ENCODE data around the gene PIGS. TPM values are rescaled to one million over a fixed set of nuclear protein-coding genes. Genes with fewer than 3 reads are reported as not detected.

The PIGS gene
- total and polyA plus RNA-seq, 8 donors = 14.7 to 105 (median 28.9) TPM

- peaks cover 0 to 21% (median 0%) of the 10 kb centered on the region in 4 donors for H3K36me3 ChIP-seq
- intact Hi-C loops (cut with DNase I; ENCODE audit: low total_unique reads) = no loop called here
- H3K27me3 ChIP-seq = no peaks in the 10 kb centered on the region
- no peak for DNase-seq
- H3K4me1 ChIP-seq = peaks cover 18 to 45% (median 31%) of the 10 kb centered on the region in 4 donors
- no peak overlapping the region for H3K27ac ChIP-seq
- no peak overlapping the region for H3K4me3 ChIP-seq
- no peaks in the 10 kb centered on the region for H3K9me3 ChIP-seq
- 91 to 98% (median 96%) methylated on average over 14 of the region's 14 CpGs for WGBS, 5 donors
- TF ChIP-seq POLR2AphosphoS5 (IDR thresholded peaks at IDR 0.05) (no peak), EP300 (IDR thresholded peaks at IDR 0.05) (no peak), POLR2A (IDR thresholded peaks at IDR 0.05) (no peak), CTCF (IDR thresholded peaks at IDR 0.05) (no peak)
Observed at GRCh38 chr17:28575126-28575795, 3.9 kb upstream of the PIGS start.

- Histone ChIP-seq H3K27ac (no peak overlapping the region), H3K4me1 (peaks cover 23 to 53% (median 37%) of the 10 kb centered on the region in 4 donors), H3K27me3 (no peaks in the 10 kb centered on the region), H3K4me3 (no peak overlapping the region), H3K9me3 (no peaks in the 10 kb centered on the region), H3K36me3 (peaks cover 0 to 17% (median 0%) of the 10 kb centered on the region in 4 donors)
- TF ChIP-seq POLR2A (IDR thresholded peaks at IDR 0.05) (no peak), EP300 (IDR thresholded peaks at IDR 0.05) (no peak)
- intact Hi-C loops (cut with DNase I; ENCODE audit: low total_unique reads) = no loop called here
- 73 to 87% (median 84%) methylated on average over 7 of the region's 7 CpGs for WGBS, 5 donors
- DNase-seq = peak in 1 of 2 donors; percentile 10
Observed at GRCh38 chr17:28574526-28574925, 3.2 kb upstream of the PIGS start.

GRCh38 chr17:28573966-28574480 is 2.7 kb upstream of the PIGS start:
- TF ChIP-seq CTCF (IDR thresholded peaks at IDR 0.05) (no peak), EP300 (IDR thresholded peaks at IDR 0.05) (no peak), POLR2AphosphoS5 (IDR thresholded peaks at IDR 0.05) (no peak), POLR2A (IDR thresholded peaks at IDR 0.05) (no peak)
- H3K4me1 ChIP-seq = peaks cover 23 to 58% (median 40%) of the 10 kb centered on the region in 4 donors
- DNase-seq = no peak
- 88 to 99% (median 93%) methylated on average over 6 of the region's 6 CpGs for WGBS, 5 donors
- no peaks in the 10 kb centered on the region for H3K27me3 ChIP-seq
- H3K27ac ChIP-seq = no peak overlapping the region
- H3K36me3 ChIP-seq = peaks cover 0 to 12% (median 0%) of the 10 kb centered on the region in 4 donors
- no peaks in the 10 kb centered on the region for H3K9me3 ChIP-seq
- H3K4me3 ChIP-seq = no peak overlapping the region
- intact Hi-C loops (cut with DNase I; ENCODE audit: low total_unique reads) = no loop called here

GRCh38 chr17:28573521-28573920 is 2.2 kb upstream of the PIGS start:
- no peaks in the 10 kb centered on the region for H3K9me3 ChIP-seq
- 94 to 98% (median 97%) methylated on average over 7 to 9 of the region's 9 CpGs for WGBS, 5 donors
- H3K27me3 ChIP-seq = no peaks in the 10 kb centered on the region
- H3K27ac ChIP-seq = no peak overlapping the region
- DNase-seq = no peak
- no peak overlapping the region for H3K4me3 ChIP-seq
- TF ChIP-seq POLR2AphosphoS5 (IDR thresholded peaks at IDR 0.05) (no peak), CTCF (IDR thresholded peaks at IDR 0.05) (no peak), EP300 (IDR thresholded peaks at IDR 0.05) (no peak), POLR2A (IDR thresholded peaks at IDR 0.05) (no peak)
- H3K4me1 ChIP-seq = peaks cover 23 to 63% (median 41%) of the 10 kb centered on the region in 4 donors
- intact Hi-C loops (cut with DNase I; ENCODE audit: low total_unique reads) = no loop called here
- H3K36me3 ChIP-seq = peaks cover 0 to 7% (median 0%) of the 10 kb centered on the region in 4 donors

- Histone ChIP-seq H3K4me1 (peaks cover 23 to 68% (median 41%) of the 10 kb centered on the region in 4 donors), H3K36me3 (peaks cover 0 to 2% (median 0%) of the 10 kb centered on the region in 4 donors), H3K27ac (peak overlapping the region in 1 of 5 donors; percentile 89), H3K9me3 (no peaks in the 10 kb centered on the region), H3K4me3 (no peak overlapping the region), H3K27me3 (no peaks in the 10 kb centered on the region)
- no peak for TF ChIP-seq CTCF (IDR thresholded peaks at IDR 0.05)
- no peak for TF ChIP-seq EP300 (IDR thresholded peaks at IDR 0.05)
- TF ChIP-seq POLR2A (IDR thresholded peaks at IDR 0.05) = no peak
- TF ChIP-seq POLR2AphosphoS5 (IDR thresholded peaks at IDR 0.05) = no peak
- DNase-seq = no peak
- intact Hi-C loops (cut with DNase I; ENCODE audit: low total_unique reads) = no loop called here
Observed at GRCh38 chr17:28573040-28573380, 1.7 kb upstream of the PIGS start.
